GM12864 (cell line): ENCODE data around the gene COL18A1.

Experiments used
- DNase-seq: peaks from one replicate; pipeline ENCODE4 v3.0.0-alpha.2; 2011; ENCODE audit warnings: low read depth
- H3K4me3 ChIP-seq: 2 replicates; pipeline ENCODE4 v1.5.1; 2011; ENCODE audit warnings: mild to moderate bottlenecking, low read depth, low read length, control low read depth
- TF ChIP-seq, protein P1 (sequence below): IDR thresholded peaks from 2 replicates; pipeline ENCODE4 v1.5.1; 2011; ENCODE audit warnings: low read depth, mild to moderate bottlenecking, moderate library complexity, low read length, control low read depth, inconsistent platforms; ENCODE audit errors: missing control alignments

Gene COL18A1

DNA sequence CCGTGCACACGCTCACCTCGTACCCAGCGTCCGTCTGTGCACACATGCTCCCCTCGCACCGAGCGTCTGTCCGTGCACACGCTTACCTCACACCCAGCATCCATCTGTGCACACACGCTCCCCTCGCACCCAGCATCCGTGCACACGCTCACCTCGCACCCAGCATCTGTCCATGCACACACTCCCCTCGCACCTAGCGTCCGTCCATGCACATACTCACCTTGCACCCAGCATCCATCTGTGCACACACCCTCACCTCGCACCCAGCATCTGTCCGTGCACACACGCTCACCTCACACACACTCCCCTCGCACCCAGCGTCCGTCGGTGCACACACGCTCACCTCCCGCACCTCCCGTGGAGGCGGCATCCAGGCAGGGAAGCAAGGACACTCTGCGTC is 24.4 kb upstream of the COL18A1 start:
- H3K4me3 ChIP-seq: no peak overlapping the region
- TF ChIP-seq, protein P1, sequence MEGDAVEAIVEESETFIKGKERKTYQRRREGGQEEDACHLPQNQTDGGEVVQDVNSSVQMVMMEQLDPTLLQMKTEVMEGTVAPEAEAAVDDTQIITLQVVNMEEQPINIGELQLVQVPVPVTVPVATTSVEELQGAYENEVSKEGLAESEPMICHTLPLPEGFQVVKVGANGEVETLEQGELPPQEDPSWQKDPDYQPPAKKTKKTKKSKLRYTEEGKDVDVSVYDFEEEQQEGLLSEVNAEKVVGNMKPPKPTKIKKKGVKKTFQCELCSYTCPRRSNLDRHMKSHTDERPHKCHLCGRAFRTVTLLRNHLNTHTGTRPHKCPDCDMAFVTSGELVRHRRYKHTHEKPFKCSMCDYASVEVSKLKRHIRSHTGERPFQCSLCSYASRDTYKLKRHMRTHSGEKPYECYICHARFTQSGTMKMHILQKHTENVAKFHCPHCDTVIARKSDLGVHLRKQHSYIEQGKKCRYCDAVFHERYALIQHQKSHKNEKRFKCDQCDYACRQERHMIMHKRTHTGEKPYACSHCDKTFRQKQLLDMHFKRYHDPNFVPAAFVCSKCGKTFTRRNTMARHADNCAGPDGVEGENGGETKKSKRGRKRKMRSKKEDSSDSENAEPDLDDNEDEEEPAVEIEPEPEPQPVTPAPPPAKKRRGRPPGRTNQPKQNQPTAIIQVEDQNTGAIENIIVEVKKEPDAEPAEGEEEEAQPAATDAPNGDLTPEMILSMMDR: no peak
- DNase-seq: no peak

DNA sequence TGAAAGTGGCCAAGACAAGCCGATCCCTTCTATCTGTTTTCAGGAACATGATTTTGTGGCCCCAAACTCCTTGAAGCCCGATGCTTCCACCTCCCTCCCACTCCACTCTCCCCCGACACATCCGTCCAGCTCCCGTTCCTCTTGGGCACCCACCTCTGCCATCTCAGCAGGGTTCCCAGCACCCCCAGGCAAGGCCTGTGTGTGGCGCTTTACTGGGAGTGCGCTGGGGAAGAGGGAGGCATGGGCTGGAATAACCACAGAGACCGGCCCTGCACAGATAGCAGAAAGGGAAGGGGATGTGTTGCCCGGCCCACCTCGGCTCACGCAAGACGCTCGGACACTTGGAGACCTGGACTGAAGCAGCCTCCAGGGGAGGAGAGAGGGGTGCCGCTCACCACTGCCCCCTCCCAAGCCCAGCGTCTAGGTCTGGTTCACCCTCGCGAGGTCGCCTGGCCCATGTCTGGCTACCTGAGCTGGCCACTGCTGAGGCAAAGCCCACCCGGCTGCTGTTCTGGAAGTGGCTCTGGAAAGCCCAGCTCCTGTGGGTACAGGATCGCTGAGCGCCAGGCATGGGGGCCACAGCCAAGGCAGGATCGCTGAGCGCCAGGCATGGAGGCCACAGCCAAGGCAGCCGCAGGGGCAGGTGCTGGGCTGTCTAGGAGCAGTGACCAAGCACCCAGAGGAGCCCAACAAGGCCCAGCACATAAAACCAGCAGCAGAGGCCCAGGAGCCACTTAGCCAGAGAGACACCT is 23.8 kb upstream of the COL18A1 start:
- DNase-seq: no peak
- no peak overlapping the region for H3K4me3 ChIP-seq
- TF ChIP-seq, protein P1: no peak

DNA sequence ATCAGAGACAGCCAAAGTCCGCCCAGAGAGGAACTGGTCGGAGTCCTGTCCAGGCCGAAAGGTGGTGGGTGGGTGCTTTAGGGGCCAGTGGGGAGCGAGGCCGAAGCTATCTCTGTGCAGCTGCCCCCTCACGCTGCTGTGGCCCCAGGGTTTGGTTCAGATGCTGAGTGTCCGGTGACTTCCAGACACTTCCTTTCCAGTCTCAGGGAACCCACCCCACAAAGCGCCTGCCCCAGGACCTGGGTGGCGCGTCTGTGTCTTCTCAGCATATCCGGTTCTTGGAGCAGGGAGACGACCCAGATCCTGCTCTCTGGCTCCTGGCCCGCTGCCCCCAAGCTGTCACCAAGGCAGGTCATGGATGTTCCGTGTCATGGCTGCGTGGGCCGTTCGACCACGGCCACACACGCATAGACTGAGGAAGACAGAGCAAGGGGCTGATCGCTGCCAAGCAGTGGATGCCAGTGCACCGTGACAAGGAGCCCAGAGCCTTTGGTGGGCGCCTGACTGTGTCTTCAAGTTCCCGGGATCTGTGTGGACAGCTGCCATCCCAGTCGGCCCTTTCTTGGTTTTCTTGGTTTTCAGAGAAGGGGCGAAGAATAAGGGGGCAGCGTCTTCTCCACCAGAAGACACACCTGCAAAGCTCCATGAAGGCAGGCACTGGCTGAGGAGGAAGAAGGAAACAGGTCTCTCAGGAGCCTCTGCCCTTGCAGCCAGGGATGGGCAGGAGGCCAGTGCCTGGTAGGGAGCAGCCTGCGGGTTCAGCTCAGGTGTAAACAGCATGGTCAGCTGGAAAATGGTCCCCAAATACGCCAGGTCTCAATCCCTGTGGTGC is 22.9 kb upstream of the COL18A1 start:
- H3K4me3 ChIP-seq: no peak overlapping the region
- TF ChIP-seq, protein P1: no peak
- no peak for DNase-seq

DNA sequence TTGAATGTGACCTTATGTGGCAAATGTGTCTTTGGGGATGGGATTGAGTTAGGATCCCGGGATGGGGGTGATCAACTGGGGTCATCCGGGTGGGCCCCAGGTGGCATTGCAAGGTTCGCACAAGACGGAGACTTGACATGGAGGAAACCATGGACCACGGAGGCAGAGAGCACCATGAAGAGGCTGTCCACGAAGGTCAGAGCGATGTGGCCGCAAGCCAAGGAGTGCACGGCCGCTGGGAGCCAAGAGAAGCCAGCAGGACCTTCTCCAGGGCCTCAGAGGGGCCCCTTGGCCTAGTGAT is 22.3 kb upstream of the COL18A1 start:
- TF ChIP-seq, protein P1: no peak
- no peak for DNase-seq
- H3K4me3 ChIP-seq: no peak overlapping the region

GRCh38 chr21:45383111-45383614 is 21.8 kb upstream of the COL18A1 start:
- H3K4me3 ChIP-seq: no peak overlapping the region
- DNase-seq: no peak
- TF ChIP-seq, protein P1: no peak

DNA sequence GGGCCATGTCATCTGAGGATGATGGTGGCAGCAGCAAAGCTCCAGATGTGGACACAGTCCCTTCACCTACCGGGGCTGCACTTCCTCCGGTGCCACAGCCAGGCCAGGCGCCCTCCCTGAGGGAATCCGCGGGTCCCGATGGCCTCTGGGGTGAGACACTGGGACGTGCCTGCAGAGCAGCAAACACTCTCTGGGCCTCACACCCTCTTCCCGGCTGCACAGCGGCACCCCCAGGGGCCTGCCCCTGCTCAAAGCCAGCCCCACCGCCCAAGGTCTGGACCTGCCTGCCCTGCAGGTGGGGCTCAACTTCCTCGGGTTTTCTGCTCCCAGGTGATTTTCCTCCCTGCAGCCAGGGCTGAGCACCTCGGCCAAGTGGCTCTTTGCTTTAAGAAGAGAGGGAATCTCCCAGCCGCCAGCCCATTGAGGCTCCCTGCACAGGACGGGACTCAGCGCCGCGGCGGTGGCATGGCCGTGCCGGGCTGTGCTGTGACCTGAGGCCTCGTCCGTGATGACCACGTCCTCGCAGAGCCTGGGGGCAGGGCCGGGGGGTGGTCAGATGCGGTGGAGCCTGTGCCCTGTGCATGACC is 21.3 kb upstream of the COL18A1 start:
- no peak overlapping the region for H3K4me3 ChIP-seq
- DNase-seq: no peak
- TF ChIP-seq, protein P1: no peak
